Vagina (tissue), 2 donors: ENCODE measurements around the gene TGFBRAP1. TPM values are rescaled to one million over a fixed set of nuclear protein-coding genes. Genes with fewer than 3 reads are reported as not detected.

Source experiments
- DNase-seq, 2 donors: peaks; one replicate each; pipeline ENCODE4 v3.0.0-alpha.2; 2017; ENCODE audit errors: extremely low spot score in 2 of 2
- H3K27ac ChIP-seq: fragments of 200-600 bp; sonication (generic); one replicate; pipeline ENCODE4 v1.5.1; 2019
- H3K27me3 ChIP-seq: fragments of 200-600 bp; sonication (generic); one replicate; pipeline ENCODE4 v1.5.1; 2019
- H3K36me3 ChIP-seq, 2 donors: fragments of 200-600 bp; sonication (generic); one replicate each; pipeline ENCODE4 v1.5.1; 2017 to 2019
- H3K4me1 ChIP-seq: fragments of 200-600 bp; sonication (generic); one replicate; pipeline ENCODE4 v1.5.1; 2019
- H3K4me3 ChIP-seq, 2 donors: fragments of 200-600 bp; sonication (generic); 1 replicate in 1 of 2; 2 replicates in 1 of 2; pipeline ENCODE4 v1.5.1; 2016 to 2019
- H3K9me3 ChIP-seq: fragments of 200-600 bp; sonication (generic); one replicate; pipeline ENCODE4 v1.5.1; 2019
- CTCF ChIP-seq, 3 experiments: fragments of 450-650 bp in 2 of 3; fragments of 200-600 bp in 1 of 3; sonication (generic) in 1 of 3; IDR thresholded peaks; one replicate each; pipeline ENCODE4 v1.5.1; 2017 to 2019; ENCODE audit warnings: antibody characterized with exemption in 3 of 3, mild to moderate bottlenecking in 2 of 3, moderate library complexity in 2 of 3
- POLR2A ChIP-seq, 2 donors: fragments of 450-650 bp; IDR thresholded peaks; one replicate each; pipeline ENCODE4 v1.6.1; 2017; ENCODE audit warnings: antibody characterized with exemption in 2 of 2, mild to moderate bottlenecking in 2 of 2, moderate library complexity in 2 of 2
- POLR2AphosphoS5 ChIP-seq, 2 donors: sonication (generic); formaldehyde crosslinking; IDR thresholded peaks; one replicate each; pipeline ENCODE4 v1.9.0; 2017; ENCODE audit warnings: antibody characterized with exemption in 2 of 2, mild to moderate bottlenecking in 2 of 2, low read depth in 1 of 2; ENCODE audit not compliant: insufficient read depth in 1 of 2
- intact Hi-C: fragments of 100-400 bp; cut with DNase I; formaldehyde crosslinking; loops from one replicate; pipeline ENCODE4 v1.15.1; 2023
- total RNA-seq: library from RNA; depleted of rRNA; stranded (reverse); fragments of >200 nt; gene quantifications from one replicate; pipeline ENCODE4 v1.2.3, GENCODE V29; 2016

TGFBRAP1 gene
- total RNA-seq, 1 donor from 2014 or later, result 20.1 TPM

- Histone ChIP-seq H3K36me3 (peaks cover 0 to 59% of the 10 kb centered on the region in 2 donors), H3K27ac (no peak overlapping the region)
- TF ChIP-seq POLR2AphosphoS5 (IDR thresholded peaks at IDR 0.05; ENCODE audit: insufficient read depth in 1 of 2, low read depth in 1 of 2), result no peak
- no peak for TF ChIP-seq POLR2A (IDR thresholded peaks at IDR 0.05)
- TF ChIP-seq CTCF (IDR thresholded peaks at IDR 0.05), result no peak
Observed at GRCh38 chr2:105358593-105358992, 29.1 kb upstream of the TGFBRAP1 start.

GRCh38 chr2:105357122-105357521 is 27.6 kb upstream of the TGFBRAP1 start:
- no peak for TF ChIP-seq CTCF (IDR thresholded peaks at IDR 0.05)
- no peak for TF ChIP-seq POLR2AphosphoS5 (IDR thresholded peaks at IDR 0.05; ENCODE audit: insufficient read depth in 1 of 2, low read depth in 1 of 2)
- no peak for TF ChIP-seq POLR2A (IDR thresholded peaks at IDR 0.05)
- no peaks in the 10 kb centered on the region for H3K27me3 ChIP-seq
- no peak overlapping the region for H3K4me3 ChIP-seq
- intact Hi-C loops, result no loop called here
- H3K27ac ChIP-seq, result no peak overlapping the region
- H3K4me1 ChIP-seq, result no peaks in the 10 kb centered on the region
- DNase-seq, result no peak
- H3K36me3 ChIP-seq, result peaks cover 0 to 61% of the 10 kb centered on the region in 2 donors
- H3K9me3 ChIP-seq, result no peaks in the 10 kb centered on the region

More at GRCh38 chr2:105358593-105358992, 29.1 kb upstream of the TGFBRAP1 start:
- Histone ChIP-seq H3K4me3 (no peak overlapping the region), H3K9me3 (no peaks in the 10 kb centered on the region), H3K27me3 (no peaks in the 10 kb centered on the region), H3K4me1 (no peaks in the 10 kb centered on the region)
- intact Hi-C loops, result no loop called here
- no peak for DNase-seq

GRCh38 chr2:105344704-105345345 is 15.3 kb upstream of the TGFBRAP1 start:
- Histone ChIP-seq H3K27me3 (no peaks in the 10 kb centered on the region), H3K9me3 (no peaks in the 10 kb centered on the region), H3K36me3 (peaks cover 6 to 72% of the 10 kb centered on the region in 2 donors), H3K4me3 (no peak overlapping the region), H3K4me1 (peaks cover under 1% of the 10 kb centered on the region), H3K27ac (no peak overlapping the region)
- TF ChIP-seq CTCF (IDR thresholded peaks at IDR 0.05) (peak in 1 of 3 experiments; percentile 21), POLR2A (IDR thresholded peaks at IDR 0.05) (no peak)
- no peak for DNase-seq
- intact Hi-C loops, result no loop called here

GRCh38 chr2:105339414-105339813 is 9.9 kb upstream of the TGFBRAP1 start:
- Histone ChIP-seq H3K36me3 (peaks cover 0 to 34% of the 10 kb centered on the region in 2 donors), H3K27me3 (no peaks in the 10 kb centered on the region), H3K9me3 (no peaks in the 10 kb centered on the region), H3K4me3 (no peak overlapping the region), H3K27ac (no peak overlapping the region), H3K4me1 (peaks cover 27% of the 10 kb centered on the region)
- TF ChIP-seq POLR2A (IDR thresholded peaks at IDR 0.05), result no peak
- no peak for TF ChIP-seq CTCF (IDR thresholded peaks at IDR 0.05)
- no peak for TF ChIP-seq POLR2AphosphoS5 (IDR thresholded peaks at IDR 0.05; ENCODE audit: insufficient read depth in 1 of 2, low read depth in 1 of 2)
- intact Hi-C loops, result no loop called here
- DNase-seq, result no peak

GRCh38 chr2:105338020-105338385 is 8.5 kb upstream of the TGFBRAP1 start:
- TF ChIP-seq POLR2AphosphoS5 (IDR thresholded peaks at IDR 0.05; ENCODE audit: insufficient read depth in 1 of 2, low read depth in 1 of 2), result no peak
- TF ChIP-seq CTCF (IDR thresholded peaks at IDR 0.05), result no peak
- no peak for TF ChIP-seq POLR2A (IDR thresholded peaks at IDR 0.05)
- H3K27ac ChIP-seq, result peak overlapping the region; percentile 91
- peak overlapping the region; percentile 81 to 84 for H3K4me3 ChIP-seq
- no peaks in the 10 kb centered on the region for H3K27me3 ChIP-seq
- no peaks in the 10 kb centered on the region for H3K9me3 ChIP-seq
- H3K36me3 ChIP-seq, result peaks cover 0 to 22% of the 10 kb centered on the region in 2 donors
- no peak for DNase-seq
- peaks cover 27% of the 10 kb centered on the region for H3K4me1 ChIP-seq
- intact Hi-C loops, result no loop called here
